Coronary artery (tissue), 2 donors: Measurements from ENCODE around the gene FAM193A.
A peak's percentile ranks its signal among the peaks of the same experiment; 100 is the strongest.

Source experiments
- DNase-seq: peaks from one replicate; pipeline ENCODE4 v3.0.0-alpha.2; 2017; ENCODE audit warnings: low spot score
- H3K27ac ChIP-seq, 2 donors: fragments of 200-600 bp; sonication (generic); one replicate each; pipeline ENCODE4 v1.5.1; 2016 to 2019
- H3K4me3 ChIP-seq: fragments of 200-600 bp; sonication (generic); 2 replicates; pipeline ENCODE4 v1.5.1; 2016; ENCODE audit warnings: mild to moderate bottlenecking, moderate library complexity
- TF ChIP-seq, protein P1 (sequence below): fragments of 200-600 bp; sonication (generic); IDR thresholded peaks from one replicate; pipeline ENCODE4 v1.5.1; 2019; ENCODE audit warnings: antibody characterized with exemption

FAM193A gene, protein sequence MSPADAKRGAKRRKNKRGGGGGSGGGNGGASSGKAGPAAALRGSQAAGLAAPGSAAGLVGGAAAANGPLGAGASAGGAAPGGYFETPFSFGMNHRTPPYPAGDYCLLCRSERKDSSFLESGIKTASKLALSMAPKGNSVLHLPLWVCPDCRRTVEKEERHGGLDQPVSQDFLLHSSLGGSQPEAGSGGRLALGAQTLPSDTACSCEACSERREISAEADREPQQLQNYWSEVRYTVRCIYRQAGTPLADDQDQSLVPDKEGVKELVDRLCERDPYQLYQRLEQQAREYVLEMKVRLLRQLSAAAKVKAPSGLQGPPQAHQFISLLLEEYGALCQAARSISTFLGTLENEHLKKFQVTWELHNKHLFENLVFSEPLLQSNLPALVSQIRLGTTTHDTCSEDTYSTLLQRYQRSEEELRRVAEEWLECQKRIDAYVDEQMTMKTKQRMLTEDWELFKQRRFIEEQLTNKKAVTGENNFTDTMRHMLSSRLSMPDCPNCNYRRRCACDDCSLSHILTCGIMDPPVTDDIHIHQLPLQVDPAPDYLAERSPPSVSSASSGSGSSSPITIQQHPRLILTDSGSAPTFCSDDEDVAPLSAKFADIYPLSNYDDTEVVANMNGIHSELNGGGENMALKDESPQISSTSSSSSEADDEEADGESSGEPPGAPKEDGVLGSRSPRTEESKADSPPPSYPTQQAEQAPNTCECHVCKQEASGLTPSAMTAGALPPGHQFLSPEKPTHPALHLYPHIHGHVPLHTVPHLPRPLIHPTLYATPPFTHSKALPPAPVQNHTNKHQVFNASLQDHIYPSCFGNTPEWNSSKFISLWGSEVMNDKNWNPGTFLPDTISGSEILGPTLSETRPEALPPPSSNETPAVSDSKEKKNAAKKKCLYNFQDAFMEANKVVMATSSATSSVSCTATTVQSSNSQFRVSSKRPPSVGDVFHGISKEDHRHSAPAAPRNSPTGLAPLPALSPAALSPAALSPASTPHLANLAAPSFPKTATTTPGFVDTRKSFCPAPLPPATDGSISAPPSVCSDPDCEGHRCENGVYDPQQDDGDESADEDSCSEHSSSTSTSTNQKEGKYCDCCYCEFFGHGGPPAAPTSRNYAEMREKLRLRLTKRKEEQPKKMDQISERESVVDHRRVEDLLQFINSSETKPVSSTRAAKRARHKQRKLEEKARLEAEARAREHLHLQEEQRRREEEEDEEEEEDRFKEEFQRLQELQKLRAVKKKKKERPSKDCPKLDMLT (N-terminal part only)

GRCh38 chr4:2536193-2537010 lies at the start of gene FAM193A:
Gene FAM193A (plus strand): TSS chr4:2536647. CDS start chr4:2536916, 269 bp downstream.
- peak; percentile 100 for DNase-seq
- TF ChIP-seq, protein P1, sequence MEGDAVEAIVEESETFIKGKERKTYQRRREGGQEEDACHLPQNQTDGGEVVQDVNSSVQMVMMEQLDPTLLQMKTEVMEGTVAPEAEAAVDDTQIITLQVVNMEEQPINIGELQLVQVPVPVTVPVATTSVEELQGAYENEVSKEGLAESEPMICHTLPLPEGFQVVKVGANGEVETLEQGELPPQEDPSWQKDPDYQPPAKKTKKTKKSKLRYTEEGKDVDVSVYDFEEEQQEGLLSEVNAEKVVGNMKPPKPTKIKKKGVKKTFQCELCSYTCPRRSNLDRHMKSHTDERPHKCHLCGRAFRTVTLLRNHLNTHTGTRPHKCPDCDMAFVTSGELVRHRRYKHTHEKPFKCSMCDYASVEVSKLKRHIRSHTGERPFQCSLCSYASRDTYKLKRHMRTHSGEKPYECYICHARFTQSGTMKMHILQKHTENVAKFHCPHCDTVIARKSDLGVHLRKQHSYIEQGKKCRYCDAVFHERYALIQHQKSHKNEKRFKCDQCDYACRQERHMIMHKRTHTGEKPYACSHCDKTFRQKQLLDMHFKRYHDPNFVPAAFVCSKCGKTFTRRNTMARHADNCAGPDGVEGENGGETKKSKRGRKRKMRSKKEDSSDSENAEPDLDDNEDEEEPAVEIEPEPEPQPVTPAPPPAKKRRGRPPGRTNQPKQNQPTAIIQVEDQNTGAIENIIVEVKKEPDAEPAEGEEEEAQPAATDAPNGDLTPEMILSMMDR: no peak
- peak within 1 kb of the TSS; percentile 95 to 99 for H3K27ac ChIP-seq
- peak within 1 kb of the TSS; percentile 100 for H3K4me3 ChIP-seq

DNA sequence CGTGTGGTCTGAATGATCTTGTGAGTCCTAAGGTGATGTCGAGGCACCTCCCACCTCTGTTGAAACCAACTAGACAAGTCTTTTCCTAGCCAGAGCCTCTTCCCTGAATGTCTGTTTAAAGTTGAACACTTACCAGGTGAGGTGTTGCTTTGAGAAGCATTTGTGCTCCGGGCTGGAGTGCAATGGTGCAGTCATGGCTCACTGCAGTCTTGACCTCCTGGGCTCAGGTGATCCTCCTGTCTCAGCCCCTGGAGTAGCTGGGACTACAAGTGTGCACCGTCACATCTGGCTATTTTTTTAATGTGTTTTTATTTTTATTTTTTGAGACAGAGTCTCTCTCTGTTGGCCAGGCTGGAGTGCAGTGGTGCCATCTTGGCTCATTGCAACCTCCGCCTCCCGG lies 49.5 kb upstream of the FAM193A start:
- TF ChIP-seq, protein P1: no peak
- Histone ChIP-seq H3K27ac (no peak overlapping the region), H3K4me3 (no peak overlapping the region)
- DNase-seq: no peak

DNA sequence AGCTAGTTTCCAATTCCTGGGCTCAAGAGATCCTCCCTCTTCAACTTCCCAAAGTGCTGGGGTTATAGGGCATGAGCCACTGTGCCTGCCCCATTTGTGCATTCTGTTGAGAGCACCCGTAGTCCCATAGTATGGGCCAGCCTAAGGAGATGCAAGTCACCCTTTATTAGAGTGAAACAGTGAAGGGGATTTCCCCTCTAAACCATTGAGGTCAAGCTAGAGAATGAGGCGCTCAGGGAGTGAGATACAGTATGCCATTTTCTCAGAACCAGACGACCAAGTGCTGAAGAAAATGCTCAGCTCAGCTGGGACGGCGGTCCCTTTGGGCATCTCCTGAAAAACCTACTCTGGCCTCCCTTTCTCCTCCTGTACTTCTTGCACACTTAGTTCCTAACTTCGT lies 48.8 kb upstream of the FAM193A start:
- TF ChIP-seq, protein P1: no peak
- Histone ChIP-seq H3K4me3 (no peak overlapping the region), H3K27ac (no peak overlapping the region)
- no peak for DNase-seq

GRCh38 chr4:2489081-2489805 lies 47.2 kb upstream of the FAM193A start:
- Histone ChIP-seq H3K27ac (peak overlapping the region in 1 of 2 donors; percentile 61), H3K4me3 (no peak overlapping the region)
- no peak for DNase-seq
- TF ChIP-seq, protein P1: no peak

DNA sequence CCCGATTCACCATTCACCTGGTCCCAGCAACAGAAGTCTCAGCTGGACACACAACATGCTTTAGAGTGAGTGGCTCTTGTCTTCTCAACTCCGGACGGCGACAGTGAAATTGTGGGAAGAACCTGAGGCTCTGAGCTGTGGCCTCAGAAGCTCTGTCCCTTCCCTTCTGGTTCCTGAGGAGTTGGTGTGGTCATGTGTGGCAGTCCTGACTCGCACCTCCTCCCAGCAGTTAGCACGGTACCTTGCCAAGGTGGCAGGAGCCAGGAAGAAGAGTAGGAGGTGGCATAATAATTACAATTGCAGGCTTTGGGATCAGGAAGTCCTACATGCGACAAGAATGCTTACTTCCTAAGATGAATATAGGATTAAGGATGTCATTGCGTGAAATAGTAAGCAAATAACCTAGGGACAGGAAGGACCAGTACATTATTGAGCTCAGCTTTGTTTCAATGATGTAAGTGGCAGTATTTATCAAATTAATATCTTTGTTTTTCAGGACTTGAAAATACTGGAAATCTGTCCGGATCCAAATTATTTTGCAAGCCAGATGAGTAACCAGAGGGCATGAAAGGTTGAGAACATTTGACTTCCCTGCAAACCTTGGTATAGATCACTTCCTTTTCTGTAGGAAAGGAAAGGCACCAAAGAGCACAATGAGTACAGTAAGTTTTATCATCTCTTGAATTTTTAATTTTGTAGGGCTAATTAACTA lies 46.5 kb upstream of the FAM193A start:
- H3K4me3 ChIP-seq: no peak overlapping the region
- DNase-seq: no peak
- TF ChIP-seq, protein P1: no peak
- H3K27ac ChIP-seq: peak overlapping the region in 1 of 2 donors; percentile 61
